T-helper 1 cell treated with Interleukin-12 subunit alpha and Interleukin-12 subunit beta and Interleukin-4 antibody, amounts not matched to agents 30 μg/mL and 1 μg/mL, for 36 hours (primary cell): ENCODE measurements around the gene TPST2.

Experiments used
- H3K27ac Mint-ChIP-seq: one replicate; pipeline ENCODE4 v1.8.0; 2021; ENCODE audit warnings: mild to moderate bottlenecking, mixed read lengths
- H3K27me3 Mint-ChIP-seq: one replicate; pipeline ENCODE4 v1.8.0; 2021; ENCODE audit warnings: low read depth, mixed read lengths
- H3K36me3 Mint-ChIP-seq: one replicate; pipeline ENCODE4 v1.8.0; 2021; ENCODE audit warnings: low read depth, mixed read lengths
- H3K4me1 Mint-ChIP-seq: one replicate; pipeline ENCODE4 v1.8.0; 2021; ENCODE audit warnings: low read depth, mixed read lengths
- H3K4me3 Mint-ChIP-seq: one replicate; pipeline ENCODE4 v1.8.0; 2021; ENCODE audit warnings: mild to moderate bottlenecking, moderate library complexity, mixed read lengths
- H3K9me3 Mint-ChIP-seq: one replicate; pipeline ENCODE4 v1.8.0; 2021; ENCODE audit warnings: mixed read lengths

The TPST2 gene

DNA sequence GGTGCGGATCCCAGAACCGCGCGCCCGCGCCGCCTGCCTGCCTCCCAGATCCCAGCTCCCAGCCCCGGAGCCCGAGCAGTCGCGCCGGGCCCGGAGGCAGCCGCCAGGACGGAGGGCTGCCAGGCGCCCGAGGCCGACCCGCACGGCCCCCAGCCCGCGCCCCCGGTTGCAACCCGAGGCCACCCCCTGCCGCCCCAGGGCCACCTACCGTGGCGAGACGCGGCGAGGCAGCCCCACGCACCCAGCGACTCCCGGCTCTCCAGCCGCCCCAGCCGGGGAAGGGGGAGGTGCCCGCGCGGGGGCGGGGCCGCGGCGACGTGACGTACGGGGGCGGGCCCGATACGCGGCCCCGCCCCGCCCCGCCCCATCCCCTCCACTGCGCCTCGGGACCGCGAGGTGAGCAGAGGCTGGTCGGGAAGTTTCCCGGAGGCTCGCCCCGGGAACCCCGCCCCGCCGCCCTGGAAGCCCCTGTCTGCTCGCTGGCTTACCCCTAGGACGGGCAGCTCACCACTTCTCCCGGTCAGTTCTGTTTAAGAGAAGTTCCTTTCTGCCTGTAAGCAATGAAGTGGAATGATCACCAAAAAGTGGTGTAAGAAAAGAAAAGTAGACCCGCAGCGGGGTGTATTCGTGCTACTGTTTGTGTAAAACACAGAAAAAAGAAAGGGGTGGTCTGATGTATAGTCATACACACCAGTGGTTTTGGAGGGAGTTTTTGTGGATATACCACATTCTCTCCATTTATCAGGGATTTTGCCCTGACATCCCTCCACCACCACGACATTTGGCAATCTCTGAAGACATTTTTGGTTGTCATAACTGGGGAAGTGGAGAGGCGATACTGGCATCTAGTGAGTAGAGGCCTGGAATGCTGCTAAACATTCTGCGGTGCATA lies at the start of gene TPST2:
TSS of gene TPST2 (minus strand) at position 288 of the 892 bp plus-strand sequence. CDS start 48,502 bp downstream, outside the sequence.
- H3K4me1 Mint-ChIP-seq: peaks cover 64% of the 10 kb centered on the region
- H3K9me3 Mint-ChIP-seq: no peaks in the 10 kb centered on the region
- peak within 1 kb of the TSS; percentile 94 for H3K4me3 Mint-ChIP-seq
- H3K27ac Mint-ChIP-seq: peak within 1 kb of the TSS; percentile 88
- H3K36me3 Mint-ChIP-seq: peaks cover 19% of the 10 kb centered on the region
- no peaks in the 10 kb centered on the region for H3K27me3 Mint-ChIP-seq

DNA sequence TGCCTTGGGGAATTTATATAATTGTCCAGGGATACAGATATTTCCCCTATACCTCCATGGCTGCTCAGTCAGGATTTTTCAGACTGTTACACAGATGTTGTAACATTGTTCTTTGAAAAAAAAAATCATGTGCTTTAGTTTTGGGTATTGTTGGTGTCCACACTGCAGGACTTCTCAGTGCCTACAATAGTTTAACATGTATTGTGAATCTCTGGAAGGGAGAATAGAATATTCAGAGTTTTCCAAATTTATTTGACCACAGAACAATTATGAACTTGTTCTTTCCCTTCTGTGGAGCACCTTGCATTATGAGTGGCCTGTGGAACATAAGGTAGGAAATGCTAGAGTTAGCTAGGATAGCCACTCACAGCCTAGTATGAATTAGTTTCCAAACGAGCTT lies 46.4 kb upstream of the TPST2 start:
- Mint-ChIP-seq H3K4me1 (peaks cover 28% of the 10 kb centered on the region), H3K4me3 (no peak overlapping the region), H3K27me3 (peaks cover 5% of the 10 kb centered on the region), H3K9me3 (no peaks in the 10 kb centered on the region), H3K36me3 (peaks cover 3% of the 10 kb centered on the region), H3K27ac (no peak overlapping the region)

DNA sequence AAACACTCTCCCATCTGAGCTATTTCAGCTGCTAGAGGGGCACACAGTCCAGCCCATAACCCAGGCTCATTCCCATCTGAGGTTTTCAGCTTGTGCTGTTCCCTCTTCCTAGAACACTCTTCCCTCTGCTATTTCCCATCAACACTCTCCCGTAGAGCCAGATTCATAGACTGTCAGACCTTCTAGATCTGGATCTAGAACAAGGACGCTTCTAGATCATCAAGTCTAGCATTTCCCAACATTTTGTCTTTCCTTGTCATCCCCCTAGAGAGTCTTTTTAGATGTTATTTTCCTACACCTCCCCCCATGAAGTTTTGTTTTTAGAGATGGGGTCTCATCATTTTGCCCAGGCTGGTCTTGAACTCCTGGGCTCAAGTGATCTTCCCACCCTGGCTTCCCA lies 45.2 kb upstream of the TPST2 start:
- no peaks in the 10 kb centered on the region for H3K9me3 Mint-ChIP-seq
- H3K36me3 Mint-ChIP-seq: peaks cover 3% of the 10 kb centered on the region
- peaks cover 21% of the 10 kb centered on the region for H3K4me1 Mint-ChIP-seq
- no peak overlapping the region for H3K4me3 Mint-ChIP-seq
- peak overlapping the region; percentile 17 for H3K27ac Mint-ChIP-seq
- peaks cover 5% of the 10 kb centered on the region for H3K27me3 Mint-ChIP-seq

DNA sequence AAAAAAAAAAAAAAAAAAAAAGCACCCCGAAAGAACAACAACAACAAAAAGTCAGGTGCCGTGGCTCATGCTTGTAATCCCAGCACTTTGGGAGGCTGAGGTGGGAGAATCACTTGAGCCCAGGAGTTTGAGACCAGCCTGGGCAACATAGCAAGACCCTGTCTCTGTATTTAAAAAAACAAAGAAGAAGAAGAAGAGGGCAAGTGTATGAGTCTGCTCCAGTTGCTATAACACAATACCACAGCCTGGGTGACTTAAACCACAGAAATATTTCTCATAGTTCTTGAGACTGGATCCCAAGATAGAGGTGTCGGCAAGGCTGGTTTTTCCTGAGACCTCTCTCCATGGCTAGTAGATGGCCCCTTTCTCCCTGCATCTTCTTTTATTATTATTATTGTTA lies 44.3 kb upstream of the TPST2 start:
- H3K4me3 Mint-ChIP-seq: no peak overlapping the region
- peaks cover 19% of the 10 kb centered on the region for H3K4me1 Mint-ChIP-seq
- peaks cover 4% of the 10 kb centered on the region for H3K9me3 Mint-ChIP-seq
- H3K27ac Mint-ChIP-seq: no peak overlapping the region
- H3K36me3 Mint-ChIP-seq: peaks cover 3% of the 10 kb centered on the region
- H3K27me3 Mint-ChIP-seq: peaks cover 5% of the 10 kb centered on the region

DNA sequence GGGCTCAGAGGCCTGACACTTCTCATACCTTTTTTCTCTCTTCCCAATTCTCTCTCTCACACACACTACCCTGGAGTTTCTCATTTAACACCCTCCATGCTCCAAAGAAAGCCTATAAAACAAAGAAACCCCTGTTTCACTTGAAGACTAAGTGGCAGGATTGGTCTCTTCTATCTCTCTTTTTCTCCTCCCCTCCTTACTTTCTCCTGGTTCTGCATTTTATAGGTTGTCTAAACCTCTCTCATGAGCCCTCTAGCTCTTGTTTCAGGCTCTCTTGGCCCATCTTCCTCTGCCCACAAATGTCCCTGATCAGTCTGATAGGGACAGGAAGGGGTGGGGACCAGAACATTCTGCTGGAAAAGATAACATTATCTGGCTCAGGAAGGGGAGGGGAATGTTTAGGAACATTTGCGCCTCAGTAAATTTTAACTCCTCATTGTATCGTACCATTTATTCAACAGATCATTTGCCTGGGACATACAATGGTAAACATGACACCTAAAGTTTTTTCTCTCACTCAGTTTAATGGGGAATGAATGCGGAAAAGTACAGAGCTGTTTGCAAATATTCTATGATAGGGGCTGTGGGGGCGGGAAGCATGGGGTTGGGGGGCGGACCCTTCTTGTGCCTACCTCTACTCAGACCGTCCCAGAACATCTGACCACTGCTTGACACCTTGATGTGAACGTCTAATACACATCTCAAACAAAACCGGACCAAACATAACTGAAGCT lies 42.7 kb upstream of the TPST2 start:
- H3K4me3 Mint-ChIP-seq: no peak overlapping the region
- H3K27me3 Mint-ChIP-seq: peaks cover 5% of the 10 kb centered on the region
- H3K4me1 Mint-ChIP-seq: peaks cover 18% of the 10 kb centered on the region
- peak overlapping the region; percentile 8 for H3K27ac Mint-ChIP-seq
- H3K9me3 Mint-ChIP-seq: peaks cover 4% of the 10 kb centered on the region
- peaks cover 3% of the 10 kb centered on the region for H3K36me3 Mint-ChIP-seq

DNA sequence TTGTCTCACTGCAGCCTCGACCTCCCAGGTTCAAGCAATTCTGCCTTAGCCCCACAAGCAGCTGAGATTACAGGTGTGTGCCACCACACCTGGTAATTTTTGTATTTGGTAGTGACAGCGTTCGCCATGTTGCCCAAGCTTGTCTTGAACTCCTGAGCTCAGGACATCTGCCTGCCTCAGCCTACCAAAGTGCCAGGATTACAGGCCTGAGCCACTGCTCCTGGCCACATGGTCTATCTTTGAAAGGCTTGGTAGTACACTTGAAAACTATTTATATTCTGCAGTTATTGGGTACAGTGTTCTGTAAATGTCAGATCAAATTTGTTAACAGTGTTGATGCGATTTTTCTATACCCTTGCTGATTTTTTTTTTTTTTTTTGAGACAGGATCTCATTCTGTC lies 41.4 kb upstream of the TPST2 start:
- Mint-ChIP-seq H3K4me1 (peaks cover 21% of the 10 kb centered on the region), H3K27me3 (peaks cover 5% of the 10 kb centered on the region), H3K4me3 (no peak overlapping the region), H3K36me3 (peaks cover 3% of the 10 kb centered on the region), H3K9me3 (peaks cover 4% of the 10 kb centered on the region), H3K27ac (no peak overlapping the region)

DNA sequence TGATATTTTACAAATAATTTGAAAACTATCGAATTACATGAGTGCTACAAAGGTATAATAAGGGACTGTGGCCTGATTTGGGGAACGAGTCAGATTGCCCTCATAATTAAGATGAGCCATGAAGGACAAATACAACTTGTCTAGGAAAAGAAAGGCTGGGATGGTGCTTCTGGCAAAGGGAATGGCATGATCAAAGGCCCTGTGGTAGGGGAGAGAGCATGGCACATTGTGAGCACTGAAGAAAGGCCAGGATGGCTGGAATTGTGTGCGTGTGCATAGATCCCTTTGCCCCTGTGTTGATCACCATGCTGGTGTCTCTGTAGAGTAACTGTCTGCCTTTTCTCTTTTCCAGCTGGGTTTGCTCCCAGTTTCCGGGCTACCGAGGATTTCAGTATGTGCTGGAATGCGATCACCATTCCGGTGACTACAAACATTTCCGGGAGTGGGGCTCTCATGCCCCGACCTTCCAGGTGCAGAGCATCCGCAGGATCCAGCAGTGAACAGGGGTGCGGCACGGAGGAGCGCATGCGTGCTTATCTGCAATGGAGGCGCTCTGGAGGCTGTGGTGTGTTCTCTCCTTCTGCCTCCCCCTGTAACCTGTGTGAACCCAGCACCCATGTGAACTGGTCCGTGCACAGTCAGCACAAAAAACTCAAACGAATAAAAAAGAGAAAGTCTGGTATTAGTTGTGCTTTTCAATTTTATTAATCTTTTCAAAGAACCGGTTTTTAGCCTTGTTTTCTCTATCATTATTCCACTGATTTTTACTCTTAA lies 40.2 kb upstream of the TPST2 start:
- Mint-ChIP-seq H3K27ac (no peak overlapping the region), H3K4me1 (peaks cover 21% of the 10 kb centered on the region), H3K36me3 (peaks cover 3% of the 10 kb centered on the region)

DNA sequence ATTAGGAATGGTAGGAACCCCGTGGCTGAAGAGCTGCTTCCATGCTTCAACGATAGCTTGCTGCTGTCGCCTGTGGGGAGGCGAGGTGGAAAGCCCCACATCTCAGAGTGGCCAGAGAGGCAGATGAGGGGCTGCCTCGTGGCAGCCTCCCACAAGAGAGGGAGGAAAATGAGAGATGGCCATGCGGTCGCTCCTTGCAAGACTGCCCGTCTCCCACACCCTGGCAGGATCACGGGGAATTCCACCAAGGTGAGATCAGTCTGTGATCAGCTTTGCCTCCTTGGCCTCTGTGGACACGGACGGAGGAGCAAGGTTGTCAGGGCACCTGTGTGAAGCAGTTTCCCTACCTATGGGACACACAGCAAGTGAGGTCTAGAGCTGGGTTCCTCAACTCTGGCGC lies 34.9 kb upstream of the TPST2 start:
- peaks cover 10% of the 10 kb centered on the region for H3K4me1 Mint-ChIP-seq
- peaks cover 10% of the 10 kb centered on the region for H3K9me3 Mint-ChIP-seq
- H3K4me3 Mint-ChIP-seq: no peak overlapping the region
- peaks cover 2% of the 10 kb centered on the region for H3K36me3 Mint-ChIP-seq
- no peak overlapping the region for H3K27ac Mint-ChIP-seq
- H3K27me3 Mint-ChIP-seq: no peaks in the 10 kb centered on the region

More for the DNA sequence above, 40.2 kb upstream of the TPST2 start:
- Mint-ChIP-seq H3K27me3 (peaks cover 5% of the 10 kb centered on the region), H3K4me3 (no peak overlapping the region), H3K9me3 (peaks cover 4% of the 10 kb centered on the region)

DNA sequence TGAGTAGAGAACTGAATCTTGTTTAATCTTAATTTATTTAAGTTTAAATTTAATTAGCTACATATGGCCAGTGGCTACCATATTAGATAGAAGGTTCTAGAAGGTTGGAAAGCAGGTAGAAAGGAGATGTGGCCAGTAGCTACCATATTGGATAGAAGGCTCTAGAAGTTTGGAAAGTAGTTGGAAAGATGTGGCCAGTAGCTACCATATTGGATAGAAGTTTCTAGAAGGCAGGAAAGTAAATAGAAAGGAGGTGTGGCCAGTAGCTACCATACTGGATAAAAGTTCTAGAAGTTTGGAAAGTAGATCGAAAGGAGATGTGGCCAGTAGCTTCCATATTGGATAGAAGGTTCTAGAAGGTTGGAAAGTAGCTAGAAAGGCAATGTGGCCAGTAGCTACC lies 34.1 kb upstream of the TPST2 start:
- no peak overlapping the region for H3K27ac Mint-ChIP-seq
- peaks cover 10% of the 10 kb centered on the region for H3K4me1 Mint-ChIP-seq
- H3K9me3 Mint-ChIP-seq: peaks cover 7% of the 10 kb centered on the region
- peaks cover 2% of the 10 kb centered on the region for H3K36me3 Mint-ChIP-seq
- no peak overlapping the region for H3K4me3 Mint-ChIP-seq
- peaks cover 2% of the 10 kb centered on the region for H3K27me3 Mint-ChIP-seq

DNA sequence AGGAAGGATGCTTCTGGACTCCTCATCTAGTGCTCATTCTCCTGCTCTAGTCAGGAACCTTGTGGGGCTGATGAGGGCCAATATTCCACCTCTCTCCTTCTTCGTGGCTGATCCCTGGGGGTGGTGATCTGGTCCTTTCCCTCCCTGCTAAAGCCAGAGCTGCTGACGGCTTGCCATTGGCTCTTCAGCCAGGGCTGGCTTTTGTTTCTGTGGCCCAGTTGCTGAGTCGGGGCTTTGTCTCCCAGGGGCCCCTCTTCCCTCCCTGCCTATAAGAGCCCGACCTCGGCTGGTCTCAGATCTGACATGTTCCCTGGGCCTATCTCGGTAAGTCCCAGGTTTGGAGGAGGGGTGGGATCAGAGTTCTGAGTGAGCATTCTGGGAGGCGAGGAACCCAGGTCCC lies 31.7 kb upstream of the TPST2 start, which contains the start of gene CRYBA4:
TSS of gene CRYBA4 (plus strand) at position 301 of the 400 bp plus-strand sequence. CDS start 634 bp downstream, outside the sequence.
- H3K4me3 Mint-ChIP-seq: no peak within 1 kb of the TSS
- peaks cover 7% of the 10 kb centered on the region for H3K9me3 Mint-ChIP-seq
- peaks cover 2% of the 10 kb centered on the region for H3K36me3 Mint-ChIP-seq
- H3K27ac Mint-ChIP-seq: no peak within 1 kb of the TSS
- H3K27me3 Mint-ChIP-seq: peaks cover 4% of the 10 kb centered on the region
- H3K4me1 Mint-ChIP-seq: peaks cover 6% of the 10 kb centered on the region

DNA sequence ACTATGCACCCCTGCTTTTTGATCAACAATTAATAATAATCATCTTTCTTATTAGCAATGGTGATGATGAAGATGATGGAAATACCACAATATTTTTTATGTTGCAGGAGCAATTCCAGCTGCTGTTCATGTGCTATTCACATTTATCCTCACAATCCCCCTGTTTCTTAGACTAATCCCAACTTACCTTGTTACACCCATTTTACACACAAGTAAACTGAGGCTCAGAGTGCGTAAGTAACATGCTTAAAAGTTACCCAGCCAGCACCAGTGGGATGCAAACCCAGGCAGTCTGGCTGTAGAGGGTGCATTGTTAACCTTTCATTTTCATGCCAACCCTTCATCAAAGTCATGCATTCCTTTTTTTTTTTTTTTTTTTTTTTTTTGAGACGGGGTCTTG lies 30.3 kb upstream of the TPST2 start:
- H3K27ac Mint-ChIP-seq: no peak overlapping the region
- H3K4me3 Mint-ChIP-seq: no peak overlapping the region
- H3K4me1 Mint-ChIP-seq: peaks cover 12% of the 10 kb centered on the region
- peaks cover 7% of the 10 kb centered on the region for H3K9me3 Mint-ChIP-seq
- H3K27me3 Mint-ChIP-seq: peaks cover 4% of the 10 kb centered on the region
- H3K36me3 Mint-ChIP-seq: peaks cover 2% of the 10 kb centered on the region

DNA sequence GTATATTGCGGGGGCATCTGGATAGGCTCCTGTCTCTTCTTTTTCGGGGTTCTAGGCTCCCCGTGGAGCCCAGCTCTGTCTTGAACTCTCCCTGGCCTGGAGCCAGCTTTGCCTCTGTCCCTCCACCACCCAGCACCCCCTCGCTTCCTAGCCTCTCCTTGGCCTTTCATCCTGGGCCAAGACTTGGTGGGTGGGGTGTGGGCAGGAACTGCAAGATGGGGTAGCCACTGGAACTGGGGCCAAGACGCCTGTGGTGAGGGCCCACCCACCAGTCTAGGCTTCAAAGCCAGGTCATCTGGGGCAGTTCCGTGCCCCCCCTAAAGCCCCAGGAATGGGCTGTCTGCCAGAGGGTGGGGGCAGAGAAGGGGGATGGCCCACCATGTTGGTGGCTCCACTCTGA lies 29.6 kb upstream of the TPST2 start:
- Mint-ChIP-seq H3K9me3 (peaks cover 7% of the 10 kb centered on the region), H3K36me3 (peaks cover 2% of the 10 kb centered on the region), H3K4me1 (peaks cover 13% of the 10 kb centered on the region), H3K27me3 (peaks cover 4% of the 10 kb centered on the region), H3K27ac (no peak overlapping the region), H3K4me3 (no peak overlapping the region)

DNA sequence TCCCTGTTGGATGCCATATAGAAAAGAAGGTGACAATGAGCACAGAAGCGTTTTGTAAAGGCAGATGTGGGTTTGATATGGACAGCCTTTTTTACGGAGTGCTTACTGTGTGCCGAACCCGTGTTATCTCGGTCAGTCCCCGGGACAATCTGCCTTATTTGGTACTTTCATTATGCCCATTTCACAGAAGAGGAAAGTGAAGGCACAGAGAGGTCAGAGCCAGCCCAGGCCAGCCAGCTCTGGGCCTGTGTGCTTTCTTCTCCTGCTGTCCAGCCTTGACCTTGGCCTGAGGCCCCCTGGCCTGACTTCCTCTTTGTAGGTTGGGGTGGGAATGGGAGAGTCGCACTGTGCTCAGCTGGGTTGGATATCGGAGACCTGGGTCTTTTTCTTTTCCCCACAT lies 28.5 kb upstream of the TPST2 start:
- no peaks in the 10 kb centered on the region for H3K9me3 Mint-ChIP-seq
- no peak overlapping the region for H3K27ac Mint-ChIP-seq
- H3K36me3 Mint-ChIP-seq: no peaks in the 10 kb centered on the region
- H3K4me3 Mint-ChIP-seq: no peak overlapping the region
- peaks cover 12% of the 10 kb centered on the region for H3K27me3 Mint-ChIP-seq
- peaks cover 13% of the 10 kb centered on the region for H3K4me1 Mint-ChIP-seq
